T-helper 2 cell treated with Interferon-gamma antibody and Interleukin-4, amounts not matched to agents 5 μg/mL and 100 μg/mL, for 36 hours (primary cell): ENCODE results near the gene SFMBT2.

Experiments
- DNase-seq: peaks from one replicate; pipeline ENCODE4 v3.0.0; 2021; ENCODE audit warnings: low spot score
- H3K27ac Mint-ChIP-seq: one replicate; pipeline ENCODE4 v1.8.0; 2021; ENCODE audit warnings: mild to moderate bottlenecking, mixed read lengths
- H3K27me3 Mint-ChIP-seq: one replicate; pipeline ENCODE4 v1.8.0; 2021; ENCODE audit warnings: low read depth, mixed read lengths
- H3K36me3 Mint-ChIP-seq: one replicate; pipeline ENCODE4 v1.8.0; 2021; ENCODE audit warnings: low read depth, mixed read lengths
- H3K4me1 Mint-ChIP-seq: one replicate; pipeline ENCODE4 v1.8.0; 2021; ENCODE audit warnings: low read depth, mixed read lengths
- H3K4me3 Mint-ChIP-seq: one replicate; pipeline ENCODE4 v1.8.0; 2022; ENCODE audit warnings: mild to moderate bottlenecking, moderate library complexity, mixed read lengths
- H3K9me3 Mint-ChIP-seq: one replicate; pipeline ENCODE4 v1.8.0; 2021; ENCODE audit warnings: mixed read lengths

The SFMBT2 gene

GRCh38 chr10:7354330-7355047 lies 56.3 kb downstream of the SFMBT2 start:
- peaks cover 6% of the 10 kb centered on the region for H3K9me3 Mint-ChIP-seq
- H3K4me1 Mint-ChIP-seq = peaks cover 3% of the 10 kb centered on the region
- H3K27me3 Mint-ChIP-seq = no peaks in the 10 kb centered on the region
- H3K27ac Mint-ChIP-seq = no peak overlapping the region
- DNase-seq = no peak
- H3K4me3 Mint-ChIP-seq = no peak overlapping the region
- peaks cover 37% of the 10 kb centered on the region for H3K36me3 Mint-ChIP-seq

- Mint-ChIP-seq H3K4me3 (no peak overlapping the region), H3K9me3 (no peaks in the 10 kb centered on the region), H3K27ac (no peak overlapping the region), H3K36me3 (peaks cover 19% of the 10 kb centered on the region), H3K4me1 (peaks cover 3% of the 10 kb centered on the region), H3K27me3 (no peaks in the 10 kb centered on the region)
- DNase-seq = no peak
These were observed 58.9 kb downstream of the SFMBT2 start for GRCh38 chr10:7351894-7352293.

- H3K27ac Mint-ChIP-seq = no peak overlapping the region
These were observed 60.2 kb downstream of the SFMBT2 start for GRCh38 chr10:7350541-7351195.

GRCh38 chr10:7345717-7346116 lies 65.1 kb downstream of the SFMBT2 start:
- Mint-ChIP-seq H3K4me1 (no peaks in the 10 kb centered on the region), H3K27ac (no peak overlapping the region), H3K36me3 (peaks cover 31% of the 10 kb centered on the region), H3K9me3 (peaks cover 8% of the 10 kb centered on the region), H3K27me3 (no peaks in the 10 kb centered on the region), H3K4me3 (no peak overlapping the region)
- no peak for DNase-seq

More at GRCh38 chr10:7350541-7351195, 60.2 kb downstream of the SFMBT2 start:
- H3K36me3 Mint-ChIP-seq = peaks cover 24% of the 10 kb centered on the region
- no peaks in the 10 kb centered on the region for H3K9me3 Mint-ChIP-seq
- no peaks in the 10 kb centered on the region for H3K27me3 Mint-ChIP-seq
- no peak overlapping the region for H3K4me3 Mint-ChIP-seq
- peaks cover 3% of the 10 kb centered on the region for H3K4me1 Mint-ChIP-seq
- DNase-seq = no peak

GRCh38 chr10:7343040-7343439 lies 67.8 kb downstream of the SFMBT2 start:
- peaks cover 6% of the 10 kb centered on the region for H3K4me1 Mint-ChIP-seq
- no peak overlapping the region for H3K27ac Mint-ChIP-seq
- DNase-seq = no peak
- H3K36me3 Mint-ChIP-seq = peaks cover 31% of the 10 kb centered on the region
- H3K9me3 Mint-ChIP-seq = peaks cover 8% of the 10 kb centered on the region
- no peak overlapping the region for H3K4me3 Mint-ChIP-seq
- H3K27me3 Mint-ChIP-seq = no peaks in the 10 kb centered on the region

GRCh38 chr10:7340179-7340874 lies 70.5 kb downstream of the SFMBT2 start:
- no peak for DNase-seq
- Mint-ChIP-seq H3K4me3 (no peak overlapping the region), H3K27me3 (no peaks in the 10 kb centered on the region), H3K4me1 (peaks cover 20% of the 10 kb centered on the region), H3K27ac (no peak overlapping the region), H3K36me3 (peaks cover 27% of the 10 kb centered on the region), H3K9me3 (peaks cover 8% of the 10 kb centered on the region)

GRCh38 chr10:7339510-7339909 lies 71.3 kb downstream of the SFMBT2 start:
- Mint-ChIP-seq H3K4me3 (no peak overlapping the region), H3K4me1 (peaks cover 20% of the 10 kb centered on the region), H3K27ac (no peak overlapping the region), H3K36me3 (peaks cover 27% of the 10 kb centered on the region), H3K27me3 (no peaks in the 10 kb centered on the region), H3K9me3 (peaks cover 8% of the 10 kb centered on the region)
- DNase-seq = no peak

GRCh38 chr10:7338469-7338868 lies 72.4 kb downstream of the SFMBT2 start:
- Mint-ChIP-seq H3K4me1 (peaks cover 20% of the 10 kb centered on the region), H3K9me3 (peaks cover 4% of the 10 kb centered on the region), H3K4me3 (no peak overlapping the region), H3K27ac (no peak overlapping the region), H3K36me3 (peaks cover 24% of the 10 kb centered on the region), H3K27me3 (no peaks in the 10 kb centered on the region)
- no peak for DNase-seq

- Mint-ChIP-seq H3K9me3 (peaks cover 3% of the 10 kb centered on the region), H3K27ac (no peak overlapping the region), H3K4me1 (peaks cover 20% of the 10 kb centered on the region), H3K36me3 (peaks cover 18% of the 10 kb centered on the region), H3K4me3 (no peak overlapping the region), H3K27me3 (no peaks in the 10 kb centered on the region)
- no peak for DNase-seq
These were observed 73.2 kb downstream of the SFMBT2 start for GRCh38 chr10:7337431-7338171.

GRCh38 chr10:7335977-7336376 lies 74.9 kb downstream of the SFMBT2 start:
- no peaks in the 10 kb centered on the region for H3K9me3 Mint-ChIP-seq
- no peak for DNase-seq
- H3K27ac Mint-ChIP-seq = no peak overlapping the region
- H3K4me1 Mint-ChIP-seq = peaks cover 22% of the 10 kb centered on the region
- peaks cover 19% of the 10 kb centered on the region for H3K36me3 Mint-ChIP-seq
- H3K27me3 Mint-ChIP-seq = no peaks in the 10 kb centered on the region
- H3K4me3 Mint-ChIP-seq = no peak overlapping the region

GRCh38 chr10:7334642-7334964 lies 76.2 kb downstream of the SFMBT2 start:
- DNase-seq = no peak
- no peaks in the 10 kb centered on the region for H3K27me3 Mint-ChIP-seq
- peaks cover 28% of the 10 kb centered on the region for H3K36me3 Mint-ChIP-seq
- H3K9me3 Mint-ChIP-seq = no peaks in the 10 kb centered on the region
- peaks cover 20% of the 10 kb centered on the region for H3K4me1 Mint-ChIP-seq
- no peak overlapping the region for H3K4me3 Mint-ChIP-seq
- no peak overlapping the region for H3K27ac Mint-ChIP-seq

- no peaks in the 10 kb centered on the region for H3K27me3 Mint-ChIP-seq
- peaks cover 1% of the 10 kb centered on the region for H3K9me3 Mint-ChIP-seq
- peaks cover 20% of the 10 kb centered on the region for H3K4me1 Mint-ChIP-seq
- H3K36me3 Mint-ChIP-seq = peaks cover 31% of the 10 kb centered on the region
- H3K27ac Mint-ChIP-seq = no peak overlapping the region
- DNase-seq = no peak
- H3K4me3 Mint-ChIP-seq = no peak overlapping the region
These were observed 76.7 kb downstream of the SFMBT2 start for GRCh38 chr10:7333961-7334641.

- Mint-ChIP-seq H3K27ac (no peak overlapping the region), H3K4me1 (peaks cover 2% of the 10 kb centered on the region), H3K4me3 (no peak overlapping the region), H3K9me3 (peaks cover 38% of the 10 kb centered on the region), H3K36me3 (peaks cover 49% of the 10 kb centered on the region), H3K27me3 (no peaks in the 10 kb centered on the region)
- DNase-seq = no peak
These were observed 81.6 kb downstream of the SFMBT2 start for GRCh38 chr10:7329219-7329618.
